ENCODE measurements around the gene PRDM16. TPM values are rescaled to one million over a fixed set of nuclear protein-coding genes. Genes with fewer than 3 reads are reported as not detected.

Gene PRDM16
- total RNA-seq, 4 donors from 2014 or later, result 0.08 to 0.19 (median 0.12) TPM

GRCh38 chr1:3081171-3081683 lies 12.2 kb downstream of the PRDM16 start:
- DNase-seq, result no peak
- Histone ChIP-seq H3K27me3 (peaks cover 0 to 68% (median 0%) of the 10 kb centered on the region in 4 donors), H3K9me3 (no peaks in the 10 kb centered on the region), H3K36me3 (no peaks in the 10 kb centered on the region), H3K4me3 (no peak overlapping the region), H3K4me1 (no peaks in the 10 kb centered on the region), H3K27ac (no peak overlapping the region)
- intact Hi-C loops (cut with DNase I), result no loop called here
- WGBS, 2 donors, result 90% methylated on average over 8 of the region's 23 CpGs; no CpG with 5 or more reads in 1 of the 2 donors
- no peak for TF ChIP-seq POLR2A (IDR thresholded peaks at IDR 0.05)

- Histone ChIP-seq H3K27me3 (peaks cover 0 to 66% (median 0%) of the 10 kb centered on the region in 4 donors), H3K4me3 (no peak overlapping the region), H3K36me3 (no peaks in the 10 kb centered on the region), H3K27ac (no peak overlapping the region), H3K4me1 (no peaks in the 10 kb centered on the region), H3K9me3 (no peaks in the 10 kb centered on the region)
- intact Hi-C loops (cut with DNase I), result no loop called here
- TF ChIP-seq CTCF (IDR thresholded peaks at IDR 0.05), result no peak
- no peak for TF ChIP-seq POLR2A (IDR thresholded peaks at IDR 0.05)
- no peak for DNase-seq
- 100% methylated on average over 1 of the region's 8 CpGs; no CpG with 5 or more reads in 1 of the 2 donors for WGBS, 2 donors
Observed at GRCh38 chr1:3082051-3082450, 13.0 kb downstream of the PRDM16 start.

- H3K36me3 ChIP-seq, result no peaks in the 10 kb centered on the region
- no peaks in the 10 kb centered on the region for H3K9me3 ChIP-seq
- intact Hi-C loops (cut with DNase I), result no loop called here
- no peak overlapping the region for H3K27ac ChIP-seq
- peaks cover 0 to 61% (median 0%) of the 10 kb centered on the region in 4 donors for H3K27me3 ChIP-seq
- 60 to 71% methylated on average over 2 to 10 of the region's 42 CpGs for WGBS, 2 donors
- TF ChIP-seq CTCF (IDR thresholded peaks at IDR 0.05) (no peak), POLR2A (IDR thresholded peaks at IDR 0.05) (no peak)
- H3K4me3 ChIP-seq, result no peak overlapping the region
- H3K4me1 ChIP-seq, result no peaks in the 10 kb centered on the region
- no peak for DNase-seq
Observed at GRCh38 chr1:3082571-3083516, 13.8 kb downstream of the PRDM16 start.

GRCh38 chr1:3084154-3084553 lies 15.2 kb downstream of the PRDM16 start:
- no peak overlapping the region for H3K4me3 ChIP-seq
- H3K27me3 ChIP-seq, result peaks cover 0 to 51% (median 0%) of the 10 kb centered on the region in 4 donors
- no peaks in the 10 kb centered on the region for H3K36me3 ChIP-seq
- intact Hi-C loops (cut with DNase I), result no loop called here
- H3K27ac ChIP-seq, result no peak overlapping the region
- TF ChIP-seq POLR2A (IDR thresholded peaks at IDR 0.05), result no peak
- TF ChIP-seq CTCF (IDR thresholded peaks at IDR 0.05), result no peak
- 50% methylated on average over 2 of the region's 16 CpGs; no CpG with 5 or more reads in 1 of the 2 donors for whole genome bisulfite sequencing, 2 donors
- H3K4me1 ChIP-seq, result no peaks in the 10 kb centered on the region
- no peak for DNase-seq
- H3K9me3 ChIP-seq, result no peaks in the 10 kb centered on the region

GRCh38 chr1:3084726-3085125 lies 15.7 kb downstream of the PRDM16 start:
- WGBS, 2 donors, result no CpG with 5 or more reads among the region's 12 CpGs
- Histone ChIP-seq H3K27ac (no peak overlapping the region), H3K27me3 (peaks cover 0 to 51% (median 0%) of the 10 kb centered on the region in 4 donors), H3K4me3 (no peak overlapping the region), H3K9me3 (no peaks in the 10 kb centered on the region), H3K36me3 (no peaks in the 10 kb centered on the region), H3K4me1 (no peaks in the 10 kb centered on the region)
- TF ChIP-seq CTCF (IDR thresholded peaks at IDR 0.05), result no peak
- TF ChIP-seq POLR2A (IDR thresholded peaks at IDR 0.05), result no peak
- no peak for DNase-seq
- intact Hi-C loops (cut with DNase I), result no loop called here
